ENCODE results near the gene TBC1D22A.

The TBC1D22A gene

DNA sequence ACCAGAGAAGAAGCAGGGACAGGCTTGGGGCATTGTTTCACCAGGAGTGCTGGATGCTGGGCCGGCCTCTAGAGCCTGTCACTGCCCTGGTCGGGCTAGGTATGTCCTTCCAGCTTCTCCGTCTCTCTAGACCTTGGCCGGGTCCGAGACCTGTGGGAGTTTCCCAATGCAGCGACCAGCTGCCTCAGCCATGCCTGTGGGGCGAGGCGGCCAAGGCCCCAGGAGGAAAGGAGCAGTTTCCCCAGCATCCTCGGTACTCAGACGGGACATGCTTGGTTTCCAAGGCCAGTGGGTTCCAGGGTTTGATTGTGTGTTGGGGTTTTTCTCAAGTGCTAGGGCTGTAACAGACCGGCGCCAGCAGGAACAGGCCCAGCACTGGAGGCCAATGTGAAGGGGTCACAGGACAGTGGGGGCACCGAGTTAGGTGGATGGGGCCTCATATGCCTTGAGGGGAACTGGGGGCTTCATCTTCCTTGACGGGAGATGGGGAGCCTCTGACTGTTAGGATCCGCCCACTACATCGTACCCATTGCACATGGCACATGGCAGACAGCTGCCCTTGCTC lies 339.0 kb downstream of the TBC1D22A start:
- TF ChIP-seq, protein P1, sequence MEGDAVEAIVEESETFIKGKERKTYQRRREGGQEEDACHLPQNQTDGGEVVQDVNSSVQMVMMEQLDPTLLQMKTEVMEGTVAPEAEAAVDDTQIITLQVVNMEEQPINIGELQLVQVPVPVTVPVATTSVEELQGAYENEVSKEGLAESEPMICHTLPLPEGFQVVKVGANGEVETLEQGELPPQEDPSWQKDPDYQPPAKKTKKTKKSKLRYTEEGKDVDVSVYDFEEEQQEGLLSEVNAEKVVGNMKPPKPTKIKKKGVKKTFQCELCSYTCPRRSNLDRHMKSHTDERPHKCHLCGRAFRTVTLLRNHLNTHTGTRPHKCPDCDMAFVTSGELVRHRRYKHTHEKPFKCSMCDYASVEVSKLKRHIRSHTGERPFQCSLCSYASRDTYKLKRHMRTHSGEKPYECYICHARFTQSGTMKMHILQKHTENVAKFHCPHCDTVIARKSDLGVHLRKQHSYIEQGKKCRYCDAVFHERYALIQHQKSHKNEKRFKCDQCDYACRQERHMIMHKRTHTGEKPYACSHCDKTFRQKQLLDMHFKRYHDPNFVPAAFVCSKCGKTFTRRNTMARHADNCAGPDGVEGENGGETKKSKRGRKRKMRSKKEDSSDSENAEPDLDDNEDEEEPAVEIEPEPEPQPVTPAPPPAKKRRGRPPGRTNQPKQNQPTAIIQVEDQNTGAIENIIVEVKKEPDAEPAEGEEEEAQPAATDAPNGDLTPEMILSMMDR (IDR thresholded peaks at IDR 0.05): no peak

DNA sequence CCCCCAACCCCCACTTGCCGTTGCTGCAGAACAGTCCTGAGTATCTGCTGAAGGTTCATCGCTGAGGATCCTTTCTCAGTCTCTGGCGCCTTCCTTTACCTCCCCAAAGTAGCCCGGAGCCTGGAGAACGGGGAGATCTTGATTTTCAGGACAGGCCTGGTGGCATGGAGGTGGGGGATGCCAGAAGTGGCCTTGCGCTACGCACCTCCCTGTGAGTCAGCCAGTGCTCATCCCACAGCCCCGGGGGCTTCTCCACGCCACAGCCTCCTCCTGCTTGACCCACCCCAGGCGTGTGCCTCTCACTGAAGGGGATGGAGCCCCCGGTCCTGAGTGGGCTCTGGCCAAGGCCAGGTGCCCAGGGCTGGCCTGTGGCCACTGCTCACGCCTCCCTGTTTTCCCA lies 339.6 kb downstream of the TBC1D22A start:
- TF ChIP-seq, protein P1 (IDR thresholded peaks at IDR 0.05): no peak

DNA sequence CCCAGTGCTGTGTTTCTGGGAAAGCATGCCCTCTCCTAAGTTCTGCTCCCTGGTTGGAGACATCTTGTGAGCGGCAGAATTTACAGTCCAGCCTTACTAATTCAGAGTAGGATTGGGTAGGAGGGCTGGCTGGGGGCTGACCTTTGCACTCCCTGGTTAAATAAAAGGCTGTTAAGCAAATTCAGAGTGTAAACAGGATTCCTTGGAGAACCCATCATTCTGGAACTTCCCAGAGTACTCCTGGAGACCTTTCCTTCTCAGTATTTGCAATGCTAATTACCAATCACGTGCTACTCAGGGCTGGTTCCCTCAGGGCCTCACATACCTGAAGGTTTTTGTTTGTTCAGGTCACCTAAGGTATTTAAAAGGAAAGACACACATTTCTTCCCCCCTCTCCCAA lies 340.2 kb downstream of the TBC1D22A start:
- TF ChIP-seq, protein P1 (IDR thresholded peaks at IDR 0.05): no peak

DNA sequence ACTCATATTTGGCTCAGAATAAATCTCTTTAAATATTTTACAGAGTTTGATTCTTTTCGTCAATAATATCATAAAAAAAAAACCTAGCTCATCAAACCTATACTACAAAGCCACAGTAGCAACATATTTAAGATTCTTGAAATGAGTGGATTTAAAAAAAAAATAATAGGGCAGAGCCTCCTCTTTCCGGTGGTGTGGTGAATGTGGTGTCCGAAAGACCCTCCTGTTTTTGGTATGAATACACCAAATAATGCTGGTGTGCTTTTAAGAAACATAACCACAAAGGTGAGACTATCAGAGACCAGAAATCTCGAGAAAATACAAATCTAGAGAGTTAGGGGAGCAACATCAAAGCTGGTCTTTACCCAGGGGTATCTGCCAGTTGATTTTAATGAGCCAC lies 342.6 kb downstream of the TBC1D22A start:
- TF ChIP-seq, protein P1 (IDR thresholded peaks at IDR 0.05): no peak

DNA sequence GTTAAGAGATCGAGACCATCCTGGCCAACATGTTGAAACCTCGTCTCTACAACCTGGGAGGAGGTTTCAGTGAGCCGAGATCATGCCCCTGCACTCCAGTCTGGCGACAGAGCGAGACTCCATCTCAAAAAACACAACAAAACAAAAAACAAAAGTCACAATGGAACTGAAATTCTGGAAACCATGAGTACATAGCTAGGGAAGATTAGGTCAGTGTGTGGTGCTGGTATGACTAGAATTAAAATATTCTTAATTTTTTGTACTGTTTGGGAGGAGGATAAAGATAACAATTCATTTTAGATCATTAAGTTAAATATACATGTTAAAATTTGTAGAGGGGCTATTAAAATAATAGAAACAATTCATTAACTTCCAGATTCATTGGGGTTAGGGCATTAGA lies 344.4 kb downstream of the TBC1D22A start:
- TF ChIP-seq, protein P1 (IDR thresholded peaks at IDR 0.05): no peak

DNA sequence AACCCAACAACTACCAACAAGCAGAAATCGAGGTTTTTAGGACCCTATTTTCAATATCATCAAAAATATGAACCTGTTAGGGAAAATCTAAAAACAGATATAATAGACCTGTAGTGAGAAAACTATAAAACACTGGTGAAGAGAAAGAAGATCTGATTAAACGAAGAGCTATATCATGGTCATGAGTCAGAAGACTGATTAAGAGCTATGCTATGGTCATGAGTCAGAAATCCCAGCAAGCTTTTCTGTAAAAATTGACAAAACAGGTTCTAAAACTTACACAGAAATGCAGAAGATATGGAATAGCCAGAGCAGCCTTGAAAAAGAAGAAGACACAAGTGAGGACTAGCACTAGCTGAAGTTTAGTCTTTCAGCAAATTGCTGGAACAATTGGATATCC lies 345.0 kb downstream of the TBC1D22A start:
- TF ChIP-seq, protein P1 (IDR thresholded peaks at IDR 0.05): no peak

DNA sequence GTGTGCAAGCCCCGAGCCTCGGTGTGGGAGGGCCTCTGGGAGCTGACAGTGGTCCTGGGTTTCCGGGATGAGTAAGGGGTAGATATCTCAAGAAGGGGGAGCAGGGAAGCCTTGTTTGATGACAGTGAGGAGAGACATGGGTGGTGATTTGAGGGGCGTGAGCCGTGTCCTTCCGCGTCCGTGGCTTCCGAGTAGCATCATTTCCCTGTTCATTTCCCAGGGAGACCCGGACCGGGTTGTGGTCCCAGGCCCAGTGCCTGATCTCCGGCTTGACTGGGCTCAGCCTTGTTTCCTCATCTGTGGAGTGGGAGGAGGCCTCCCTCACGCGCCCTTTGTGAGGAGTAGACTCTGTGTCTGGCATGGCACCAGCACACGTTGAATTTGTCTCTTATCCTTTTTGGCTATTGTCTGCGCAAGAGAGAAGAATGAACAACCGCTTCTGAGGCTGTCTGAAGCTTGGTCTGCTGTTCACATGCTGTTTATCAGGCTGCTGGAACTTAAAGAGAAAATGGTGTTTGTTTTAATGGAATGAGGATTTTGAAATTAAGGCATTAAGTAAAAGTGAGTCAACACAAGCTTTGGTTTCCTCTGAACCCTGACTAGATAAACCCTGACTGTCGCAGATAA lies 348.5 kb downstream of the TBC1D22A start:
- TF ChIP-seq, protein P1 (IDR thresholded peaks at IDR 0.05): no peak
